PC-3 (cell line): ENCODE results near the gene IMPA2. TPM values are rescaled to one million over a fixed set of nuclear protein-coding genes. Genes with fewer than 3 reads are reported as not detected.
"Not testable (repeated sequence)": the region's sequence is repeated elsewhere in the genome, so short reads cannot be mapped to it uniquely, and the experiment has no call there.

Source experiments
- ATAC-seq: fragments of 200-7000 bp; cut with Tn5 transposase; 2 replicates; pipeline ENCODE4 v1.9.1; 2020; ENCODE audit warnings: mild to moderate bottlenecking, moderate library complexity
- BruUV-seq: library from RNA; stranded (reverse); fragments of 400-500 nt; replicated peaks from 2 replicates; lab custom pipeline; 2021; lab: Mats Ljungman, UMichigan
- CTCF ChIA-PET: fragments of 300-600 bp; sonication (Branson Sonifier 250); formaldehyde crosslinking; loops from one replicate; lab custom pipeline; 2022; ENCODE audit warnings: antibody characterized with exemption; lab: Charles Lee
- POLR2A ChIA-PET: fragments of 300-600 bp; sonication (Branson Sonifier 250); formaldehyde crosslinking; loops from one replicate; lab custom pipeline; 2022; ENCODE audit warnings: antibody characterized with exemption; ENCODE audit not compliant: unreplicated experiment; lab: Charles Lee
- DNase-seq: peaks from one replicate; pipeline ENCODE4 v3.0.0-alpha.2; 2015
- H2AFZ ChIP-seq: fragments of 300-600 bp; sonication (generic); 2 replicates; pipeline ENCODE4 v1.6.0; 2016; ENCODE audit warnings: antibody characterized with exemption, low read length
- H3F3A ChIP-seq: fragments of 300-600 bp; sonication (generic); one replicate; pipeline ENCODE4 v1.6.0; 2017; ENCODE audit warnings: antibody characterized with exemption, low read length, control low read depth, mild to moderate bottlenecking; ENCODE audit not compliant: unreplicated experiment
- H3K27ac ChIP-seq: fragments of 300-600 bp; sonication (generic); 2 replicates; pipeline ENCODE4 v1.5.1; 2016; ENCODE audit warnings: mild to moderate bottlenecking, low read length
- H3K27me3 ChIP-seq: fragments of 300-600 bp; sonication (generic); 2 replicates; pipeline ENCODE4 v1.6.1; 2016; ENCODE audit warnings: low read length, mixed read lengths
- H3K36me3 ChIP-seq: fragments of 300-600 bp; sonication (generic); 2 replicates; pipeline ENCODE4 v1.6.1; 2016; ENCODE audit warnings: low read depth, mixed run types, low read length, mixed read lengths
- H3K4me1 ChIP-seq: fragments of 300-600 bp; sonication (generic); 2 replicates; pipeline ENCODE4 v1.5.1; 2016; ENCODE audit warnings: low read length; ENCODE audit not compliant: insufficient read depth
- H3K4me2 ChIP-seq: fragments of 300-600 bp; sonication (generic); 2 replicates; pipeline ENCODE4 v1.6.0; 2016; ENCODE audit warnings: low read length
- H3K4me3 ChIP-seq: fragments of 300-600 bp; sonication (generic); 2 replicates; pipeline ENCODE4 v1.5.1; 2016; ENCODE audit warnings: mild to moderate bottlenecking, low read length, mixed read lengths
- H3K79me2 ChIP-seq: fragments of 300-600 bp; sonication (generic); 2 replicates; pipeline ENCODE4 v1.6.1; 2017; ENCODE audit warnings: low read length, mixed read lengths
- H3K9ac ChIP-seq: fragments of 300-600 bp; sonication (generic); 2 replicates; pipeline ENCODE4 v1.6.0; 2016; ENCODE audit warnings: mild to moderate bottlenecking, low read length
- H3K9me2 ChIP-seq: fragments of 300-600 bp; sonication (generic); replicated peaks from 2 replicates; pipeline ENCODE4 v1.6.1; 2016; ENCODE audit warnings: mixed run types, low read length, mixed read lengths
- H3K9me3 ChIP-seq: fragments of 300-600 bp; sonication (generic); 2 replicates; pipeline ENCODE4 v1.6.1; 2016; ENCODE audit warnings: low read length, mixed read lengths
- H4K20me1 ChIP-seq: fragments of 300-600 bp; sonication (generic); 2 replicates; pipeline ENCODE4 v1.6.1; 2016; ENCODE audit warnings: low read length, mixed read lengths
- CTCF ChIP-seq: fragments of 300-600 bp; sonication (generic); conservative IDR thresholded peaks from 2 replicates; pipeline ENCODE4 v1.5.1; 2017; ENCODE audit warnings: antibody characterized with exemption, low read depth, mild to moderate bottlenecking, low read length
- EZH2 ChIP-seq: fragments of 300-600 bp; sonication (generic); IDR thresholded peaks from one replicate; pipeline ENCODE4 v1.6.1; 2017; ENCODE audit warnings: antibody characterized with exemption, mild to moderate bottlenecking, low read length; ENCODE audit not compliant: unreplicated experiment
- EZH2phosphoT487 ChIP-seq: fragments of 300-600 bp; sonication (generic); IDR thresholded peaks from 2 replicates; pipeline ENCODE4 v1.6.1; 2018; ENCODE audit warnings: mild to moderate bottlenecking, antibody characterized with exemption, low read length, borderline replicate concordance
- intact Hi-C: fragments of 100-400 bp; cut with micrococcal nuclease; formaldehyde crosslinking; loops from 2 replicates; pipeline ENCODE4 v1.9.0; 2023
- total RNA-seq: library from RNA; depleted of rRNA; stranded (reverse); fragments of >200 nt; gene quantifications from 2 replicates; pipeline ENCODE4 v1.2.3, GENCODE V29; 2014; rRNA removed

The IMPA2 gene
- total RNA-seq, 1 experiment from 2014 or later = 38.2 TPM

- H3K27ac ChIP-seq = no peak overlapping the region
- H3K9me3 ChIP-seq = no peaks in the 10 kb centered on the region
- ATAC-seq = peak; percentile 86
- H3K4me3 ChIP-seq = peak overlapping the region; percentile 63
- peak overlapping the region; percentile 63 for H3K9ac ChIP-seq
- DNase-seq = peak; percentile 46
- H3K27me3 ChIP-seq = 0 out of 2 replicates have a peak, but pooled peaks cover 5% of the 10 kb centered on the region
- ChIA-PET POLR2A (interaction anchor here (0.6 kb wide), 1 partner anchor 176 kb away, joined by 3 read pairs; no protein-coding TSS in a partner anchor), CTCF (no interaction called here)
- H3K4me1 ChIP-seq = no peaks in the 10 kb centered on the region
- no peaks in the 10 kb centered on the region for H3K36me3 ChIP-seq
- H3K9me2 ChIP-seq = no peaks in the 10 kb centered on the region
- TF ChIP-seq EZH2 (no peak), CTCF (no peak), EZH2phosphoT487 (no peak)
- no TSS peak for BruUV-seq
- H3K79me2 ChIP-seq = no peaks in the 10 kb centered on the region
- peak overlapping the region; percentile 81 for H3K4me2 ChIP-seq
- H2AFZ ChIP-seq = peak overlapping the region; percentile 69; the same call in 1 of the 2 replicates
- no peaks in the 10 kb centered on the region for H3F3A ChIP-seq
- H4K20me1 ChIP-seq = no peaks in the 10 kb centered on the region
- intact Hi-C loops = no loop called here
Measured at GRCh38 chr18:12076424-12077140, 95.3 kb downstream of the IMPA2 start.

GRCh38 chr18:12077994-12078393 is 96.7 kb downstream of the IMPA2 start:
- POLR2A ChIA-PET = not testable (repeated sequence)

GRCh38 chr18:12079491-12080237 is 98.4 kb downstream of the IMPA2 start:
- no peak overlapping the region for H3K4me2 ChIP-seq
- ChIA-PET POLR2A (interaction anchor here (0.6 kb wide), 1 partner anchor 11 kb away, joined by 4 read pairs; no protein-coding TSS in a partner anchor), CTCF (no interaction called here)
- H3K27ac ChIP-seq = no peak overlapping the region
- no peak for DNase-seq
- BruUV-seq = no TSS peak
- intact Hi-C loops = no loop called here
- no peaks in the 10 kb centered on the region for H4K20me1 ChIP-seq
- H3K4me3 ChIP-seq = no peak overlapping the region
- H3K27me3 ChIP-seq = 0 out of 2 replicates have a peak, but pooled peaks cover 8% of the 10 kb centered on the region
- no peaks in the 10 kb centered on the region for H3K36me3 ChIP-seq
- no peak for ATAC-seq
- H3K9me3 ChIP-seq = no peaks in the 10 kb centered on the region
- no peak overlapping the region for H2AFZ ChIP-seq
- TF ChIP-seq EZH2phosphoT487 = no peak
- no peak for TF ChIP-seq CTCF
- no peak for TF ChIP-seq EZH2
- no peaks in the 10 kb centered on the region for H3K9me2 ChIP-seq
- H3F3A ChIP-seq = no peaks in the 10 kb centered on the region
- no peak overlapping the region for H3K9ac ChIP-seq
- no peaks in the 10 kb centered on the region for H3K79me2 ChIP-seq
- no peaks in the 10 kb centered on the region for H3K4me1 ChIP-seq

More at GRCh38 chr18:12077994-12078393, 96.7 kb downstream of the IMPA2 start:
- H3K27me3 ChIP-seq, H3K27ac ChIP-seq, H2AFZ ChIP-seq, H3K4me1 ChIP-seq, DNase-seq, intact Hi-C loops, H3K4me2 ChIP-seq, CTCF ChIA-PET, H3K4me3 ChIP-seq, H3K36me3 ChIP-seq, ATAC-seq, H3K9me3 ChIP-seq, H3K9ac ChIP-seq, H3K79me2 ChIP-seq, H3K9me2 ChIP-seq, H3F3A ChIP-seq, BruUV-seq, H4K20me1 ChIP-seq: not testable (repeated sequence)

Other genes starting within 250 kb of the IMPA2 start
- gene CHMP1B, start 130.1 kb upstream of the IMPA2 start, total RNA-seq = 81.9 and 89.5 TPM in 2 replicates
- gene MPPE1, start 73.2 kb upstream of the IMPA2 start, total RNA-seq = 15.8 and 17.9 TPM in 2 replicates
- not detected in 2 replicates for gene ANKRD62, start 112.3 kb downstream of the IMPA2 start, total RNA-seq